Kidney (tissue), 14 donors: ENCODE results near the gene NKAIN1. TPM values are rescaled to one million over a fixed set of nuclear protein-coding genes. Genes with fewer than 3 reads are reported as not detected.

ENCODE experiments used
- DNase-seq, 5 donors: peaks; one replicate each; pipeline ENCODE4 v3.0.0-alpha.2; 2013 to 2020
- FAIRE-seq: peaks from 2 replicates; lab custom pipeline; 2012; peaks lifted over from hg19 to GRCh38; lab: Jason Lieb, UNC
- H3K27ac ChIP-seq, 2 donors: one replicate each; pipeline ENCODE4 v1.7.0; 2013; ENCODE audit warnings: low read depth in 2 of 2, low read length in 2 of 2, inconsistent platforms in 1 of 2
- H3K27me3 ChIP-seq: one replicate; pipeline ENCODE4 v1.7.1; 2013; ENCODE audit warnings: low read length, inconsistent platforms; ENCODE audit not compliant: control insufficient read depth, insufficient read depth
- H3K36me3 ChIP-seq, 3 donors: one replicate each; pipeline versions ENCODE4 v1.7.0 to v1.7.1; 2013; ENCODE audit warnings: low read length in 3 of 3, control low read depth in 1 of 3, inconsistent platforms in 1 of 3; ENCODE audit not compliant: insufficient read depth in 3 of 3, control insufficient read depth in 2 of 3
- H3K4me1 ChIP-seq, 3 donors: one replicate each; pipeline versions ENCODE4 v1.7.0 to v1.7.1; 2013; ENCODE audit warnings: low read length in 3 of 3, inconsistent platforms in 1 of 3, low read depth in 1 of 3; ENCODE audit not compliant: control insufficient read depth in 2 of 3, insufficient read depth in 2 of 3
- H3K4me3 ChIP-seq, 3 donors: one replicate each; pipeline versions ENCODE4 v1.7.0 to v1.8.1; 2013; ENCODE audit warnings: low read length in 3 of 3, control low read depth in 1 of 3, inconsistent platforms in 1 of 3
- H3K9ac ChIP-seq, 3 donors: one replicate each; pipeline versions ENCODE4 v1.7.0 to v1.7.1; 2013; ENCODE audit warnings: low read length in 3 of 3, control low read depth in 1 of 3, inconsistent platforms in 1 of 3
- H3K9me3 ChIP-seq, 3 donors: one replicate each; pipeline versions ENCODE4 v1.7.0 to v1.7.1; 2013; ENCODE audit warnings: low read length in 3 of 3, control low read depth in 1 of 3, inconsistent platforms in 1 of 3; ENCODE audit not compliant: control insufficient read depth in 2 of 3, insufficient read depth in 1 of 3
- intact Hi-C: fragments of 100-400 bp; cut with DNase I; formaldehyde crosslinking; loops from one replicate; pipeline ENCODE4 v1.11.1; 2022
- polyA plus RNA-seq: library from polyadenylated mRNA; stranded (reverse); fragments of 350-450 nt; fragmentation: Illumina TruSeq; extraction: RNeasy Lipid Tissue Mini Kit (QIAGEN cat#74804); gene quantifications from one replicate; pipeline ENCODE4 v1.2.3, GENCODE V29; 2014; ENCODE audit warnings: low read depth, low replicate concordance; ENCODE audit not compliant: insufficient read depth
- total RNA-seq: library from RNA; stranded (reverse); fragmentation: NEBNext Ultra II Directional; extraction: Animal tissue kit (Norgen Biotek cat#: 25700); gene quantifications from one replicate; pipeline ENCODE4 v1.2.1, GENCODE V29; 2021
- TF ChIP-seq, protein P1 (sequence below): IDR thresholded peaks from 3 replicates; pipeline ENCODE4 v1.5.1; 2012; ENCODE audit warnings: mild to moderate bottlenecking, moderate library complexity, borderline replicate concordance; ENCODE audit not compliant: insufficient read depth; ENCODE audit errors: extremely low read depth
- donor health status: control.
- donor health status: control.
- donor health status: control.
- donor health status: control.
- donor health status: control.
- donor health status: DM: yes; HTN: yes; CAD: no.
- donor health status: Normal renal cell carcinoma (clear cell type).

The NKAIN1 gene
- total and polyA plus RNA-seq, 2 donors from 2014 or later, result 0.19 to 0.34 TPM

DNA sequence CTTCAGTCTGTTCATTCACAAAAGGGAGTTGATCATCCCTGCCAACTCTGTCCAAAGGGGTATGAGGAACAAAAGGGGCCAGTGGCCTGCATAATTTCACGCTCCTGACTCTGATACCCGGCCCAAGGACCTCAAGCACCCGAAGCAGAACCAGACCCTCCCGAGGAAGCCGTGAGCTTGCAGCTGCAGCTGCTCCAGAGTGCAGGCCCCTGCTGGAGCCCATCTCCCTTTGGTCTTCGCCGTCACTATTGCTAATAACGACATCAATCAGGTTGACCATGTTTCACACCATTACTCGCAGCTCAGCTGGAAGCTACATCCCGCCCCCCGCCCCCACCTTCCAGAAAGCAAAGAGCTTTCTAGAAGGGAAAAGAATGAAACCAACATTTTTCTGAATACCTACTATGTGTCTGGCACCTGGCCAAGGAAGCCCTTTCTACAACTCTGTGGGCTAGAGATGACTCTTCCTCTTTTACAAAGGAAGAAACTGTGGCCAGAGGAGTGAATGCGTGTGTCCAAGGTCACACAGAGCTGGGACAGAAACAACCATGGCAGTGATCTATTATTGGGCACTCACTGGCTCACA is 5.5 kb downstream of the NKAIN1 start:
- H3K36me3 ChIP-seq, result no peaks in the 10 kb centered on the region
- no peaks in the 10 kb centered on the region for H3K9me3 ChIP-seq
- no peak overlapping the region for H3K9ac ChIP-seq
- H3K4me3 ChIP-seq, result no peak overlapping the region
- H3K27me3 ChIP-seq, result no peaks in the 10 kb centered on the region
- H3K27ac ChIP-seq, result no peak overlapping the region
- DNase-seq, result peak in 1 of 5 donors; percentile 7
- FAIRE-seq, result no peak
- TF ChIP-seq, protein P1, sequence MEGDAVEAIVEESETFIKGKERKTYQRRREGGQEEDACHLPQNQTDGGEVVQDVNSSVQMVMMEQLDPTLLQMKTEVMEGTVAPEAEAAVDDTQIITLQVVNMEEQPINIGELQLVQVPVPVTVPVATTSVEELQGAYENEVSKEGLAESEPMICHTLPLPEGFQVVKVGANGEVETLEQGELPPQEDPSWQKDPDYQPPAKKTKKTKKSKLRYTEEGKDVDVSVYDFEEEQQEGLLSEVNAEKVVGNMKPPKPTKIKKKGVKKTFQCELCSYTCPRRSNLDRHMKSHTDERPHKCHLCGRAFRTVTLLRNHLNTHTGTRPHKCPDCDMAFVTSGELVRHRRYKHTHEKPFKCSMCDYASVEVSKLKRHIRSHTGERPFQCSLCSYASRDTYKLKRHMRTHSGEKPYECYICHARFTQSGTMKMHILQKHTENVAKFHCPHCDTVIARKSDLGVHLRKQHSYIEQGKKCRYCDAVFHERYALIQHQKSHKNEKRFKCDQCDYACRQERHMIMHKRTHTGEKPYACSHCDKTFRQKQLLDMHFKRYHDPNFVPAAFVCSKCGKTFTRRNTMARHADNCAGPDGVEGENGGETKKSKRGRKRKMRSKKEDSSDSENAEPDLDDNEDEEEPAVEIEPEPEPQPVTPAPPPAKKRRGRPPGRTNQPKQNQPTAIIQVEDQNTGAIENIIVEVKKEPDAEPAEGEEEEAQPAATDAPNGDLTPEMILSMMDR, result no peak
- peaks cover 0 to 3% (median 0%) of the 10 kb centered on the region in 3 donors for H3K4me1 ChIP-seq
- intact Hi-C loops, result no loop called here

DNA sequence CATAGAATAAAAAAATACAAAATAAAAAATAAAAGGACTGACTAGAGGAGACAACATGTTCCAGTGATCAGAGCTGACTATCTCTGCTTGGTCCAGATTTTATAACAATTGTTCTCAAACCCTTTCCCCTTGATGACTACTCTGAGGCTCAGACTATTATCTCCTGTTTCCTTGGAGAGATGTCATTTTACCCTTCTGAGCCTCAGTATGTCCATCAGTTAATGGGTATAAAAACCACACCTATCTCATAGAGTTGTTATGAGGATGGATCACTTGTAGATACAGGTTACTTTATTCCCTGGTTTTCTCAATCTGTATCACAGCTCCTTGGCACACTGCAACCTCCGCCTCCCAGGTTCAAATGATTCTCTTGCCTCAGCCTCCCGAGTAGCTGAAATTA is 7.0 kb downstream of the NKAIN1 start:
- DNase-seq (no peak), FAIRE-seq (no peak)
- no peaks in the 10 kb centered on the region for H3K27me3 ChIP-seq
- no peak overlapping the region for H3K27ac ChIP-seq
- no peak overlapping the region for H3K9ac ChIP-seq
- no peaks in the 10 kb centered on the region for H3K36me3 ChIP-seq
- intact Hi-C loops, result no loop called here
- H3K9me3 ChIP-seq, result no peaks in the 10 kb centered on the region
- no peaks in the 10 kb centered on the region for H3K4me1 ChIP-seq
- TF ChIP-seq, protein P1, result no peak
- no peak overlapping the region for H3K4me3 ChIP-seq

DNA sequence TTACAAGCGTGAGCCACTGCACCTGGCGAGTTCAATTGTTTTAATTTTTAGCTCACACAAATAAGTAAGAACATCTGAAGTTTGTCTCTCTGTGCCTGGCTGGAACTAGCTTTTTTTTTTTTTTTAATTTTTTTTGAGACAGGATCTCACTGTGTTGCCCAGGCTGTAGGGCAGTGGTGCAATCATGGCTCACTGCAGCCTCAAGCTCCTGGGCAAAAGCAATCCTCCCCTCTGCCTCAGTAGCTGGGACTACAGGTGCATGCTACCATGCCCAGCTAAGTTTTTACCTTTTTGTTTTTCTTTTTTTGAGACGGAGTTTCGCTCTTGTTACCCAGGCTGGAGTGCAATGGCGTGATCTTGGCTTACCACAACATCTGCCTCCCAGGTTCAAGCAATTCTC is 7.9 kb downstream of the NKAIN1 start:
- Histone ChIP-seq H3K9me3 (no peaks in the 10 kb centered on the region), H3K4me3 (no peak overlapping the region), H3K9ac (no peak overlapping the region), H3K36me3 (no peaks in the 10 kb centered on the region), H3K4me1 (no peaks in the 10 kb centered on the region), H3K27ac (no peak overlapping the region), H3K27me3 (no peaks in the 10 kb centered on the region)
- intact Hi-C loops, result no loop called here
- DNase-seq, result peak in 1 of 5 donors; percentile 1
- no peak for FAIRE-seq
- TF ChIP-seq, protein P1, result no peak

DNA sequence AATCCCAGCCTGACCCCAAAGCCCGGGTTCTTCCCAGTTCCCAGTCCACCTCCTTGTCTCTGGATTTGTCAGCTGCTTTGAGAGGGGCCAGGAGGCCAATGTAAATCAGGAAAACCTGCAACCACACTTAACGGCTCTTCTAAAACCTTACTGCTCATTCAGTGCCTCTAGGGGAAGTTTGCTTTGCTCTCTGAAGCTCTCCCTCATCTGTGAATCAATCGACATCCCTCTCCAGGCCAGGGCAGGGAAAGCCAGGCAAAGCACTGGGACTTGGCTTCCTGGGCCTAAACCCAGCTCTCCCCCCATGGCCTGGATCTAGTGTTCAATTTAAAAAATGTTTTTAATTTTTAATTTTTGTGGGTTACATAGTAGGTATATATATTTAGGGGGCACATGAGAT is 9.3 kb downstream of the NKAIN1 start:
- intact Hi-C loops, result no loop called here
- H3K27me3 ChIP-seq, result no peaks in the 10 kb centered on the region

More for the DNA sequence above, 9.3 kb downstream of the NKAIN1 start:
- Histone ChIP-seq H3K9me3 (no peaks in the 10 kb centered on the region), H3K36me3 (no peaks in the 10 kb centered on the region), H3K4me1 (no peaks in the 10 kb centered on the region), H3K27ac (no peak overlapping the region), H3K4me3 (no peak overlapping the region), H3K9ac (no peak overlapping the region)
- FAIRE-seq (no peak), DNase-seq (peak in 1 of 5 donors; percentile 32)
- TF ChIP-seq, protein P1, result no peak
